GM12878 (cell line): ENCODE data around the gene SHB. TPM values are rescaled to one million over a fixed set of nuclear protein-coding genes. Genes with fewer than 3 reads are reported as not detected.

Source experiments
- ASH2L ChIP-seq: fragments of 300-600, 200-600 bp; sonication (generic); IDR thresholded peaks from 2 replicates; pipeline ENCODE4 v1.6.1; 2017; ENCODE audit warnings: low read depth, mild to moderate bottlenecking, borderline replicate concordance
- BACH1 ChIP-seq: fragments of 450-650 bp; IDR thresholded peaks from 2 replicates; pipeline ENCODE4 v1.6.1; 2017; ENCODE audit warnings: mild to moderate bottlenecking, borderline replicate concordance
- EED ChIP-seq: sonication (generic); IDR thresholded peaks from 2 replicates; pipeline ENCODE4 v1.6.1; 2016; ENCODE audit warnings: antibody characterized with exemption, low read depth
- FOXM1 ChIP-seq: IDR thresholded peaks from 2 replicates; pipeline ENCODE4 v1.6.1; 2012; ENCODE audit warnings: low read depth, mild to moderate bottlenecking, inconsistent platforms, low read length, moderate library complexity
- GABPA ChIP-seq: IDR thresholded peaks from 2 replicates; pipeline ENCODE4 v1.6.1; 2014; ENCODE audit warnings: antibody characterized with exemption, low read depth, mild to moderate bottlenecking, inconsistent platforms
- IRF3 ChIP-seq: fragments of 450-650 bp; IDR thresholded peaks from 2 replicates; pipeline ENCODE4 v1.6.1; 2014; ENCODE audit warnings: mild to moderate bottlenecking
- KDM1A ChIP-seq: fragments of 200-600 bp; sonication (generic); IDR thresholded peaks from 2 replicates; pipeline ENCODE4 v1.6.1; 2016; ENCODE audit warnings: borderline replicate concordance
- MXI1 ChIP-seq: fragments of 150-350 bp; IDR thresholded peaks from 2 replicates; pipeline ENCODE4 v1.6.1; 2011; ENCODE audit warnings: low read depth, mild to moderate bottlenecking, inconsistent platforms, low read length, improper control_type of control experiment
- NR2C1 ChIP-seq: fragments of 450-650 bp; IDR thresholded peaks from 2 replicates; pipeline ENCODE4 v1.6.1; 2017; ENCODE audit warnings: antibody characterized with exemption, mild to moderate bottlenecking, moderate library complexity
- PAX5 ChIP-seq: IDR thresholded peaks from 2 replicates; pipeline ENCODE4 v1.6.1; 2011; ENCODE audit warnings: low read depth, low read length, borderline replicate concordance
- POLR2AphosphoS2 ChIP-seq: IDR thresholded peaks from 2 replicates; pipeline ENCODE4 v1.6.1; 2011; ENCODE audit warnings: low read depth, mild to moderate bottlenecking, low read length, improper control_type of control experiment, moderate library complexity
- RELA ChIP-seq: fragments of 450-650 bp; IDR thresholded peaks from 2 replicates; pipeline ENCODE4 v1.8.0; 2014; ENCODE audit warnings: borderline replicate concordance; ENCODE audit not compliant: partially characterized antibody
- SUPT20H ChIP-seq: IDR thresholded peaks from 2 replicates; pipeline ENCODE4 v1.6.1; 2011; ENCODE audit warnings: low read depth, mild to moderate bottlenecking, low read length, moderate library complexity, borderline replicate concordance; ENCODE audit not compliant: control insufficient read depth
- TAF1 ChIP-seq: IDR thresholded peaks from 2 replicates; pipeline ENCODE4 v1.6.1; 2011; ENCODE audit warnings: mild to moderate bottlenecking, low read depth, low read length, borderline replicate concordance
- TCF7 ChIP-seq: IDR thresholded peaks from 2 replicates; pipeline ENCODE4 v1.6.1; 2014; ENCODE audit warnings: antibody characterized with exemption, borderline replicate concordance
- ZBED1 ChIP-seq: IDR thresholded peaks from 2 replicates; pipeline ENCODE4 v1.6.1; 2016; ENCODE audit warnings: borderline replicate concordance
- ZBTB4 ChIP-seq: fragments of 450-650 bp; formaldehyde crosslinking; IDR thresholded peaks from 2 replicates; pipeline ENCODE4 v1.4.0; 2022; ENCODE audit warnings: mild to moderate bottlenecking, moderate library complexity
- ZNF274 ChIP-seq: IDR thresholded peaks from one replicate; pipeline ENCODE4 v1.8.0; 2011; ENCODE audit not compliant: insufficient read length, insufficient read depth
- polyA plus RNA-seq, 11 experiments: library from polyadenylated mRNA; depleted of rRNA in 4 of 11; unstranded in 6 of 11; stranded (reverse) in 5 of 11; fragments of >200 nt; fragmentation: Nextera tagmentation in 4 of 11; fragmentation: Illumina TruSeq in 1 of 11; extraction: Ambion mirVana in 4 of 11; extraction: Trizol in 1 of 11; gene quantifications; 1 replicate in 1 of 11; 2 replicates in 10 of 11; pipeline versions ENCODE4 v1.2.1 to v1.2.3, GENCODE V29; 2011 to 2016; ENCODE audit warnings: inconsistent platforms in 2 of 11, missing spikeins in 2 of 11, low read depth in 1 of 11
- total RNA-seq, 4 experiments: library from RNA; depleted of rRNA in 3 of 4; stranded (reverse); fragments of >200 nt in 3 of 4; fragmentation: Illumina TruSeq in 1 of 4; extraction: Trizol in 1 of 4; gene quantifications; 2 replicates each; pipeline versions ENCODE4 v1.2.1 to v1.2.3, GENCODE V29; 2013 to 2021
- TF ChIP-seq, protein P1 (sequence below): fragments of 450-650 bp; IDR thresholded peaks from 2 replicates; pipeline ENCODE4 v1.6.1; 2017; ENCODE audit warnings: mild to moderate bottlenecking
- TF ChIP-seq, protein P2 (sequence below): fragments of 450-650 bp; IDR thresholded peaks from 2 replicates; pipeline ENCODE4 v1.6.1; 2016; ENCODE audit warnings: mild to moderate bottlenecking, moderate library complexity, borderline replicate concordance

Gene SHB
- total and polyA plus RNA-seq, 10 of the 15 experiments (the other 5 are each of a cell fraction or from before 2014, with no cell fraction given): 0.29 to 6.2 (median 1.3) TPM

DNA sequence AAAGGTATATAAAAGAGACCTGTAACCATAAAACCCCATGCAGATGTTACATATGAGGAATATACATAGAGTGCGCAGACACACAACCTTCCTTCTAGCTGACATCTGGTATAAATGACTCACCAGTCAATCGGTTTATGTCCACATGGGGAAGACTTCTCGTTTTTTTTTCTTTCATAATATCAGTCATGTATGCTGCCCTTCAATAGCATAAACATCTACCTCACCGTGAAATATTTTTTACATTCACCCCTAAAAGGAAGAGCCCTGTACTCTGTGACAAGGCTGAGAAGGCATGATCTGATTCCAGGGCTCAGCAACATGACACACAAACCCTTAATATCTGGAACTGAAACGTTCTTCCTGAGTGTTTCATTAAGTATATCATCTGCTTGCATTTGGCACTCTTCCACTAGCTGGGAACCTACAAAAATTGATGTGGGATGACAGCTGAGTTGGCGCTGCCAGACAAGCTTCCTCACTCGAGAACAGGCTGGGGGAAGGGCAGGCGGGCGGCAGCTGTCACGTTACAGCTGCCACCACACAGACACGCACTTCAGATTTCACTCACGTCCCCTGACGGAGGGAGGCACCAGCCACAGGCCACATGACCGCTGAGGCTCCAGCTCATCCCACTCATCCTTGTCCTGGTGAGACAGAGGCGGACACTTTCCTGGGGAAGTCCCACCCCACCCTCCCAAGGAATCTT lies 74.2 kb downstream of the SHB start (continued):
- peak; percentile 87; the same call in 1 of the 2 replicates for TF ChIP-seq PAX5
- TF ChIP-seq MXI1: peak; percentile 85
- no peak for TF ChIP-seq SUPT20H
- no peak for TF ChIP-seq ASH2L
- TF ChIP-seq, protein P1, sequence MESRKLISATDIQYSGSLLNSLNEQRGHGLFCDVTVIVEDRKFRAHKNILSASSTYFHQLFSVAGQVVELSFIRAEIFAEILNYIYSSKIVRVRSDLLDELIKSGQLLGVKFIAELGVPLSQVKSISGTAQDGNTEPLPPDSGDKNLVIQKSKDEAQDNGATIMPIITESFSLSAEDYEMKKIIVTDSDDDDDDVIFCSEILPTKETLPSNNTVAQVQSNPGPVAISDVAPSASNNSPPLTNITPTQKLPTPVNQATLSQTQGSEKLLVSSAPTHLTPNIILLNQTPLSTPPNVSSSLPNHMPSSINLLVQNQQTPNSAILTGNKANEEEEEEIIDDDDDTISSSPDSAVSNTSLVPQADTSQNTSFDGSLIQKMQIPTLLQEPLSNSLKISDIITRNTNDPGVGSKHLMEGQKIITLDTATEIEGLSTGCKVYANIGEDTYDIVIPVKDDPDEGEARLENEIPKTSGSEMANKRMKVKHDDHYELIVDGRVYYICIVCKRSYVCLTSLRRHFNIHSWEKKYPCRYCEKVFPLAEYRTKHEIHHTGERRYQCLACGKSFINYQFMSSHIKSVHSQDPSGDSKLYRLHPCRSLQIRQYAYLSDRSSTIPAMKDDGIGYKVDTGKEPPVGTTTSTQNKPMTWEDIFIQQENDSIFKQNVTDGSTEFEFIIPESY: no peak
- TF ChIP-seq KDM1A: no peak
- TF ChIP-seq ZBED1: peak; percentile 51; the same call in 1 of the 2 replicates
- TF ChIP-seq TCF7: no peak
- no peak for TF ChIP-seq ZNF274
- TF ChIP-seq POLR2AphosphoS2: no peak
- no peak for TF ChIP-seq GABPA
- peak; percentile 46; the same call in 1 of the 2 replicates for TF ChIP-seq FOXM1
- TF ChIP-seq, protein P2, sequence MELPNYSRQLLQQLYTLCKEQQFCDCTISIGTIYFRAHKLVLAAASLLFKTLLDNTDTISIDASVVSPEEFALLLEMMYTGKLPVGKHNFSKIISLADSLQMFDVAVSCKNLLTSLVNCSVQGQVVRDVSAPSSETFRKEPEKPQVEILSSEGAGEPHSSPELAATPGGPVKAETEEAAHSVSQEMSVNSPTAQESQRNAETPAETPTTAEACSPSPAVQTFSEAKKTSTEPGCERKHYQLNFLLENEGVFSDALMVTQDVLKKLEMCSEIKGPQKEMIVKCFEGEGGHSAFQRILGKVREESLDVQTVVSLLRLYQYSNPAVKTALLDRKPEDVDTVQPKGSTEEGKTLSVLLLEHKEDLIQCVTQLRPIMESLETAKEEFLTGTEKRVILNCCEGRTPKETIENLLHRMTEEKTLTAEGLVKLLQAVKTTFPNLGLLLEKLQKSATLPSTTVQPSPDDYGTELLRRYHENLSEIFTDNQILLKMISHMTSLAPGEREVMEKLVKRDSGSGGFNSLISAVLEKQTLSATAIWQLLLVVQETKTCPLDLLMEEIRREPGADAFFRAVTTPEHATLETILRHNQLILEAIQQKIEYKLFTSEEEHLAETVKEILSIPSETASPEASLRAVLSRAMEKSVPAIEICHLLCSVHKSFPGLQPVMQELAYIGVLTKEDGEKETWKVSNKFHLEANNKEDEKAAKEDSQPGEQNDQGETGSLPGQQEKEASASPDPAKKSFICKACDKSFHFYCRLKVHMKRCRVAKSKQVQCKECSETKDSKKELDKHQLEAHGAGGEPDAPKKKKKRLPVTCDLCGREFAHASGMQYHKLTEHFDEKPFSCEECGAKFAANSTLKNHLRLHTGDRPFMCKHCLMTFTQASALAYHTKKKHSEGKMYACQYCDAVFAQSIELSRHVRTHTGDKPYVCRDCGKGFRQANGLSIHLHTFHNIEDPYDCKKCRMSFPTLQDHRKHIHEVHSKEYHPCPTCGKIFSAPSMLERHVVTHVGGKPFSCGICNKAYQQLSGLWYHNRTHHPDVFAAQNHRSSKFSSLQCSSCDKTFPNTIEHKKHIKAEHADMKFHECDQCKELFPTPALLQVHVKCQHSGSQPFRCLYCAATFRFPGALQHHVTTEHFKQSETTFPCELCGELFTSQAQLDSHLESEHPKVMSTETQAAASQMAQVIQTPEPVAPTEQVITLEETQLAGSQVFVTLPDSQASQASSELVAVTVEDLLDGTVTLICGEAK: no peak
- no peak for TF ChIP-seq RELA
- no peak for TF ChIP-seq TAF1
- TF ChIP-seq BACH1: peak; percentile 85; the same call in 1 of the 2 replicates
- TF ChIP-seq IRF3: no peak
- no peak for TF ChIP-seq ZBTB4 (CRISPR knock-in tag)
- TF ChIP-seq NR2C1: no peak
- peak; percentile 91 for TF ChIP-seq EED
